IMR-90 (cell line): ENCODE results near the gene ZKSCAN4. TPM values are rescaled to one million over a fixed set of nuclear protein-coding genes. Genes with fewer than 3 reads are reported as not detected.

ENCODE experiments used
- ATAC-seq: fragments of 200-7000 bp; cut with Tn5 transposase; 2 replicates; pipeline ENCODE4 v1.9.1; 2020; ENCODE audit warnings: low read depth, mild to moderate bottlenecking, moderate library complexity
- BruUV-seq: library from RNA; stranded (reverse); fragments of 400-500 nt; replicated peaks from 2 replicates; lab custom pipeline; 2021; lab: Mats Ljungman, UMichigan
- CTCF ChIA-PET: fragments of 300-600 bp; formaldehyde crosslinking; extraction: SDS; loops from one replicate; lab custom pipeline; 2021; ENCODE audit warnings: antibody characterized with exemption; lab: Yijun Ruan, JAX
- POLR2A ChIA-PET: fragments of 300-600 bp; sonication (Branson Sonifier 250); formaldehyde crosslinking; loops from one replicate; lab custom pipeline; 2022; ENCODE audit warnings: antibody characterized with exemption; ENCODE audit not compliant: unreplicated experiment; lab: Charles Lee
- DNase-seq: peaks from one replicate; pipeline ENCODE4 v3.0.0; 2013
- H2AFZ ChIP-seq: replicated peaks from 2 replicates; pipeline ENCODE3; 2013; ENCODE audit warnings: low read length, mild to moderate bottlenecking; ENCODE audit not compliant: poor library complexity
- H2AK5ac ChIP-seq: 2 replicates; pipeline ENCODE4 v1.6.1; 2013; ENCODE audit warnings: low read depth, low read length, inconsistent platforms
- H2AK9ac ChIP-seq: replicated peaks from 2 replicates; pipeline ENCODE3; 2013; ENCODE audit warnings: mild to moderate bottlenecking, low read depth, low read length, moderate library complexity; ENCODE audit not compliant: poor library complexity
- H2BK120ac ChIP-seq: 2 replicates; pipeline ENCODE4 v1.6.1; 2013; ENCODE audit warnings: low read depth, low read length, inconsistent platforms
- H2BK15ac ChIP-seq: 3 replicates; pipeline ENCODE4 v1.6.1; 2013; ENCODE audit warnings: low read depth, low read length, inconsistent platforms
- H2BK20ac ChIP-seq: 2 replicates; pipeline ENCODE4 v1.6.1; 2013; ENCODE audit warnings: low read depth, mild to moderate bottlenecking, inconsistent platforms, low read length, moderate library complexity
- H2BK5ac ChIP-seq: 2 replicates; pipeline ENCODE4 v1.6.1; 2013; ENCODE audit warnings: mild to moderate bottlenecking, low read depth, low read length, inconsistent platforms; ENCODE audit not compliant: poor library complexity, severe bottlenecking
- H3K14ac ChIP-seq: replicated peaks from 2 replicates; pipeline ENCODE4 v1.6.1; 2013; ENCODE audit warnings: low read depth, low read length, inconsistent platforms
- H3K18ac ChIP-seq: 2 replicates; pipeline ENCODE4 v1.6.1; 2013; ENCODE audit warnings: low read depth, low read length, control low read depth
- H3K23ac ChIP-seq: 2 replicates; pipeline ENCODE4 v1.6.1; 2013; ENCODE audit warnings: low read depth, low read length, inconsistent platforms
- H3K27ac ChIP-seq: 2 replicates; pipeline ENCODE4 v1.5.1; 2013; ENCODE audit warnings: mild to moderate bottlenecking, control low read depth, low read length; ENCODE audit not compliant: insufficient read depth
- H3K27me3 ChIP-seq: 2 replicates; pipeline ENCODE4 v1.6.1; 2013; ENCODE audit warnings: low read length; ENCODE audit not compliant: control insufficient read depth, insufficient read depth
- H3K36me3 ChIP-seq: 2 replicates; pipeline ENCODE4 v1.6.1; 2013; ENCODE audit warnings: low read length, mixed read lengths; ENCODE audit not compliant: control insufficient read depth, insufficient read depth
- H3K4ac ChIP-seq: 2 replicates; pipeline ENCODE4 v1.6.1; 2013; ENCODE audit warnings: low read depth, low read length, inconsistent platforms
- H3K4me1 ChIP-seq: 2 replicates; pipeline ENCODE4 v1.6.1; 2013; ENCODE audit warnings: low read length, mixed read lengths; ENCODE audit not compliant: control insufficient read depth, insufficient read depth
- H3K4me2 ChIP-seq: 2 replicates; pipeline ENCODE4 v1.6.1; 2013; ENCODE audit warnings: low read depth, mild to moderate bottlenecking, control low read depth, low read length, moderate library complexity
- H3K4me3 ChIP-seq: 2 replicates; pipeline ENCODE4 v1.5.1; 2013; ENCODE audit warnings: low read depth, mild to moderate bottlenecking, control low read depth, low read length, moderate library complexity; ENCODE audit not compliant: insufficient read depth
- H3K56ac ChIP-seq: 2 replicates; pipeline ENCODE4 v1.6.1; 2013; ENCODE audit warnings: low read length, inconsistent platforms; ENCODE audit not compliant: insufficient read depth; ENCODE audit errors: extremely low read depth
- H3K79me1 ChIP-seq, 2 experiments: 2 replicates each; pipeline ENCODE4 v1.6.1; 2013; ENCODE audit warnings: low read length in 2 of 2, inconsistent platforms in 1 of 2, low read depth in 1 of 2
- H3K9ac ChIP-seq: 2 replicates; pipeline ENCODE4 v1.6.1; 2013; ENCODE audit warnings: low read depth, low read length, control low read depth
- H3K9me1 ChIP-seq: 2 replicates; pipeline ENCODE4 v1.6.1; 2013; ENCODE audit warnings: low read length, inconsistent platforms; ENCODE audit not compliant: insufficient read depth
- H3K9me3 ChIP-seq: 2 replicates; pipeline ENCODE4 v1.6.1; 2013; ENCODE audit warnings: low read length; ENCODE audit not compliant: control insufficient read depth, insufficient read depth
- H4K20me1 ChIP-seq: 2 replicates; pipeline ENCODE4 v1.6.1; 2013; ENCODE audit warnings: low read length, inconsistent platforms; ENCODE audit not compliant: insufficient read depth
- H4K5ac ChIP-seq: 2 replicates; pipeline ENCODE4 v1.6.1; 2013; ENCODE audit warnings: mild to moderate bottlenecking, low read depth, low read length, control low read depth
- H4K8ac ChIP-seq, 2 experiments: 2 replicates each; pipeline ENCODE4 v1.6.1; 2013; ENCODE audit warnings: low read depth in 2 of 2, low read length in 2 of 2, control low read depth in 1 of 2, inconsistent platforms in 1 of 2
- H4K91ac ChIP-seq: 2 replicates; pipeline ENCODE4 v1.6.1; 2013; ENCODE audit warnings: low read depth, low read length, inconsistent platforms; ENCODE audit not compliant: insufficient read depth
- BHLHE40 ChIP-seq: fragments of 150-350 bp; IDR thresholded peaks from 2 replicates; pipeline ENCODE4 v1.6.1; 2016; ENCODE audit warnings: mild to moderate bottlenecking, low read depth, low read length
- CEBPB ChIP-seq: IDR thresholded peaks from 2 replicates; pipeline ENCODE4 v1.6.1; 2012; ENCODE audit warnings: low read depth, low read length, improper control_type of control experiment
- CHD1 ChIP-seq: IDR thresholded peaks from 2 replicates; pipeline ENCODE4 v1.6.1; 2012; ENCODE audit warnings: low read depth, low read length, improper control_type of control experiment
- ELK1 ChIP-seq: fragments of 150-350 bp; IDR thresholded peaks from 2 replicates; pipeline ENCODE4 v1.6.1; 2016; ENCODE audit warnings: low read depth, mild to moderate bottlenecking, low read length, moderate library complexity, borderline replicate concordance
- FOS ChIP-seq: fragments of 150-350 bp; IDR thresholded peaks from 2 replicates; pipeline ENCODE4 v1.6.1; 2016; ENCODE audit warnings: low read depth, low read length
- MAFK ChIP-seq: IDR thresholded peaks from 2 replicates; pipeline ENCODE4 v1.6.1; 2012; ENCODE audit warnings: low read depth, low read length, improper control_type of control experiment
- MAZ ChIP-seq: IDR thresholded peaks from 2 replicates; pipeline ENCODE4 v1.6.1; 2012; ENCODE audit warnings: low read depth, mild to moderate bottlenecking, low read length, improper control_type of control experiment, moderate library complexity, borderline replicate concordance
- MXI1 ChIP-seq: IDR thresholded peaks from 2 replicates; pipeline ENCODE4 v1.6.1; 2012; ENCODE audit warnings: low read depth, mild to moderate bottlenecking, low read length, moderate library complexity, borderline replicate concordance
- NFE2L2 ChIP-seq: fragments of 150-350 bp; IDR thresholded peaks from 2 replicates; pipeline ENCODE4 v1.6.1; 2016; ENCODE audit warnings: low read depth, mild to moderate bottlenecking, low read length
- POLR2A ChIP-seq: IDR thresholded peaks from 2 replicates; pipeline ENCODE4 v1.6.1; 2012; ENCODE audit warnings: mild to moderate bottlenecking, low read depth, low read length
- RAD21 ChIP-seq: IDR thresholded peaks from 2 replicates; pipeline ENCODE4 v1.6.1; 2012; ENCODE audit warnings: low read length, improper control_type of control experiment
- RCOR1 ChIP-seq: IDR thresholded peaks from 2 replicates; pipeline ENCODE4 v1.6.1; 2012; ENCODE audit warnings: mild to moderate bottlenecking, low read length, improper control_type of control experiment; ENCODE audit not compliant: insufficient replicate concordance
- RFX5 ChIP-seq: IDR thresholded peaks from 2 replicates; pipeline ENCODE4 v1.8.0; 2012; ENCODE audit warnings: low read depth, mild to moderate bottlenecking, low read length, moderate library complexity
- SMC3 ChIP-seq: fragments of 150-350 bp; IDR thresholded peaks from 2 replicates; pipeline ENCODE4 v1.6.1; 2016; ENCODE audit warnings: low read depth, mild to moderate bottlenecking, antibody characterized with exemption, low read length, moderate library complexity
- USF2 ChIP-seq: fragments of 150-350 bp; IDR thresholded peaks from 2 replicates; pipeline ENCODE4 v1.6.1; 2017; ENCODE audit warnings: mild to moderate bottlenecking, antibody characterized with exemption, low read length, low read depth
- WGBS, 2 experiments: methylation state at CpG; one replicate each; pipeline versions ENCODE4 v1.1.5 to v1.1.7; 2013; ENCODE audit warnings: missing lambda C conversion rate in 2 of 2; ENCODE audit not compliant: insufficient read length in 1 of 2; ENCODE audit errors: extremely low coverage in 2 of 2; 5-methylcytosine and 5-hydroxymethylcytosine counted together
- dilution Hi-C: fragments of 300-500 bp; cut with HindIII; formaldehyde crosslinking; loops from one replicate; pipeline ENCODE4 v1.14.3; 2018; ENCODE audit warnings: low sequenced_read_pairs; ENCODE audit not compliant: unreplicated experiment
- in situ Hi-C: fragments of 300-500 bp; cut with MboI; formaldehyde crosslinking; loops from 3 replicates; pipeline ENCODE4 v1.14.3; 2019; ENCODE audit warnings: low sequenced_read_pairs, inconsistent platforms, mixed read lengths
- intact Hi-C: fragments of 100-400 bp; cut with micrococcal nuclease; formaldehyde crosslinking; loops from 2 replicates; pipeline ENCODE4 v1.10.0; 2022
- polyA plus RNA-seq, 3 experiments: library from polyadenylated mRNA; depleted of rRNA; stranded (reverse); fragments of >200 nt; gene quantifications; 2 replicates each; pipeline ENCODE4 v1.2.3, GENCODE V29; 2012; ENCODE audit warnings: low replicate concordance in 1 of 3
- total RNA-seq: library from RNA; depleted of rRNA; stranded (reverse); fragments of >200 nt; gene quantifications from 2 replicates; pipeline ENCODE4 v1.2.3, GENCODE V29; 2012

ZKSCAN4 gene
- total and polyA plus RNA-seq, 2 of the 4 experiments (the other 2 are of a cell fraction), result 2.4 to 5.7 TPM

GRCh38 chr6:28243946-28244345, 8.1 kb downstream of the ZKSCAN4 start:
- CTCF ChIA-PET, result interaction anchor here (1.3 kb wide), 1 partner anchor 21 kb away, joined by 5 read pairs; no protein-coding TSS in a partner anchor

More at GRCh38 chr6:28243946-28244345, 8.1 kb downstream of the ZKSCAN4 start:
- H2BK5ac ChIP-seq, result no peak overlapping the region
- H3K36me3 ChIP-seq, result peaks cover 29% of the 10 kb centered on the region
- no peak overlapping the region for H4K5ac ChIP-seq
- no peak overlapping the region for H3K18ac ChIP-seq
- no peak overlapping the region for H4K8ac ChIP-seq
- H3K79me1 ChIP-seq, result no peaks in the 10 kb centered on the region; a peak in 1 of 4 replicates
- H2AK9ac ChIP-seq, result no peak overlapping the region
- H3K9ac ChIP-seq, result no peak overlapping the region
- no peak overlapping the region for H2AK5ac ChIP-seq
- H3K23ac ChIP-seq, result no peak overlapping the region
- H3K27me3 ChIP-seq, result no peaks in the 10 kb centered on the region
- no peak overlapping the region for H3K4me3 ChIP-seq
- no peak overlapping the region for H2AFZ ChIP-seq
- no peak overlapping the region for H3K27ac ChIP-seq
- H2BK120ac ChIP-seq, result no peak overlapping the region
- no peak overlapping the region for H2BK15ac ChIP-seq
- DNase-seq (no peak), ATAC-seq (no peak)
- no TSS peak for BruUV-seq
- dilution Hi-C loops (no loop called here), in situ Hi-C loops (no loop called here), intact Hi-C loops (no loop called here)
- WGBS, 2 experiments, result no CpG with 5 or more reads among the region's 3 CpGs
- H4K91ac ChIP-seq, result no peak overlapping the region
- H3K4me1 ChIP-seq, result no peaks in the 10 kb centered on the region
- H3K4ac ChIP-seq, result no peak overlapping the region
- no peaks in the 10 kb centered on the region for H3K9me1 ChIP-seq
- TF ChIP-seq POLR2A, result no peak
- TF ChIP-seq BHLHE40, result no peak
- TF ChIP-seq MXI1, result no peak
- TF ChIP-seq ELK1, result no peak
- no peak for TF ChIP-seq RCOR1
- TF ChIP-seq MAFK, result no peak
- TF ChIP-seq SMC3, result no peak
- no peak for TF ChIP-seq CEBPB
- TF ChIP-seq RAD21, result no peak
- no peak for TF ChIP-seq NFE2L2
- no peak for TF ChIP-seq FOS
- no peak for TF ChIP-seq RFX5
- no peak for TF ChIP-seq MAZ
- TF ChIP-seq CHD1, result no peak
- TF ChIP-seq USF2, result no peak
- H2BK20ac ChIP-seq, result no peak overlapping the region
- no peak overlapping the region for H3K14ac ChIP-seq
- H3K4me2 ChIP-seq, result no peak overlapping the region
- POLR2A ChIA-PET, result no interaction called here
- no peaks in the 10 kb centered on the region for H3K9me3 ChIP-seq
- H4K20me1 ChIP-seq, result no peaks in the 10 kb centered on the region
- H3K56ac ChIP-seq, result no peak overlapping the region
